ENCODE results near the gene PPP2R1A. TPM values are rescaled to one million over a fixed set of nuclear protein-coding genes. Genes with fewer than 3 reads are reported as not detected.

Gene PPP2R1A
- total RNA-seq (2014; rRNA removed; shearing (Covaris generic); ENCODE audit: low replicate concordance), result 236 and 278 TPM in 2 replicates

DNA sequence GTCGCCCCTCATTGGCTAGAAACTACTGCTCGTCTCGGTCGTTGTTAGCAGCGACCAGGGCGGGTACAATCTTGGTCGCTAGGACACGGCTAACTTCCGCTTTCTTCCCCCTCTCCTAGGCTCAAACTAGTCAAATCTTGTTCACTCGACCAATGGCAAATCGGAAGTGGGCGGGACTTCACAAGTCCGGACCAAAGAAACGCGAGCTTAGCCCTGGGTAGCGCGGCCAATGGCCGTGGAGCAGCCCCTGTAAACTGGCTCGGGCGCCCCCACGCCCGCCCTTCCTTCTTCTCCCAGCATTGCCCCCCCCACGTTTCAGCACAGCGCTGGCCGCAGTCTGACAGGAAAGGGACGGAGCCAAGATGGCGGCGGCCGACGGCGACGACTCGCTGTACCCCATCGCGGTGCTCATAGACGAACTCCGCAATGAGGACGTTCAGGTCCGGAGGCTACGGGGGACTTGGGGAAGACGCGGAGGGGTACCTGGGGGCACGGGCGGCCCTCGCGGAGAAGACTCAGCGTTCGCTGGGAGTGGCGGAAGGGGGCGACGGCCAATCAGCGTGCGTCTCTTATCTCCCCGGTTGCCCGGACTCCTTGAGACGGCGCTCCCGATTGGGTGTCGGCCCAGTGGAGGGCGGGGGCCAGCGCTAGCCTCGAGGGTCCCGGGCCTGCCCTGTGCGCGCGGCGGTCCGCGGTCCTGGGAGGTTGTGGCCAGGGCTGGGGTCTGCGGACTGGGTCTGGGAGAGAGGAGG lies at the start of gene PPP2R1A:
PPP2R1A (plus strand) TSS at position 318 of the 752 bp plus-strand sequence; CDS start at position 363, 45 bp downstream.
- in situ Hi-C loops (cut with HindIII; ENCODE audit: low pct_unique_long_range_greater_than_20kb, low sequenced_read_pairs), result no loop called here
- DNase-seq (ENCODE audit: low read depth), result peak; percentile 100

DNA sequence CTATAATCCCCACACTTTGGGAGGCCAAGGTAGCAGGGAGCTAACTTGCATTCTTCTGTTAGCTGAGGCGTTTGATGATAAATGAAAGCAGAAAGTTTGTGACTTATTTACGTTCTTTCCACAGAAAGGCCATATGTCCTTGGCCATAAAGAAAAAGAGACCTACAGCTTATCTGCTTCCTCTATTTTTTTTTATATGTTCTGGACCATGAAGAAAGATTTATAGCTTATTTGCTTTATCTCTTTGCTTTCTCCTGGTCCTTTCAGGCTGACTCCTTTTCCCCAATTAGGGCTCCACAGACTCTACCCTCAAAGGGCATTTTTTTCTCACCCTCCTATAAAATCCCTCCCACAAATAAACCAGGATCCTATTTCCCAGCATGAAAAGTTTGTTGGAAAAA lies 48.6 kb upstream of the PPP2R1A start:
- DNase-seq (ENCODE audit: low read depth), result no peak
- in situ Hi-C loops (cut with HindIII; ENCODE audit: low pct_unique_long_range_greater_than_20kb, low sequenced_read_pairs), result no loop called here

DNA sequence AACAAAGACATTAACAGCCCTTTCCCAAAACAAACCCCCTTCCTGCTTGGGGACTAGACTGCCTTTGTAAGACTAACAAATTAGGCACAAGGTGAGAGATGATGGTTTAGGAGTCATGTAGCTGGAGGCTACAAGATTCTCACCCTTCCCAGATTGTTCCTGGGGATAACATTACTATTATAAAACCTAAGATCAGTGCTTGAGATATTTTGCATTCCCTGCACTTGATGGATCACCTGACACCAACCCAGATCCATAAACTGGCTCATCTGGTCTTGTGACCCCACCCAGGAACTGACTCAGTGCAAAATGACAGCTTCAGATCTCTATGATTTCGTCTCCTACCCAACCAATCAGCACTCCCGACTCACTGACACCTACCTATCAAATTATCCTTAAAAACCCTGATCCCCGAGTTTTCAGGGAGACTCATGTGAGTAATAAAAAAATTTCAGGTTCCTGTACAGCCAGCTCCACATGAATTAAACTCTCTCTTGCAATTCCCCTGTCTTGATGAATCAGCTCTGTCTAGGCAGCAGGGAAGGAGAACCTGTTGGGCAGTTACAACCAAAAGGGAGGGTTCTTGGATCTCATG lies 47.8 kb upstream of the PPP2R1A start:
- in situ Hi-C loops (cut with HindIII; ENCODE audit: low pct_unique_long_range_greater_than_20kb, low sequenced_read_pairs), result no loop called here
- DNase-seq (ENCODE audit: low read depth), result no peak

- in situ Hi-C loops (cut with HindIII; ENCODE audit: low pct_unique_long_range_greater_than_20kb, low sequenced_read_pairs), result no loop called here
- no peak for DNase-seq (ENCODE audit: low read depth)
Measured at GRCh38 chr19:52148256-52148655, 41.6 kb upstream of the PPP2R1A start.

DNA sequence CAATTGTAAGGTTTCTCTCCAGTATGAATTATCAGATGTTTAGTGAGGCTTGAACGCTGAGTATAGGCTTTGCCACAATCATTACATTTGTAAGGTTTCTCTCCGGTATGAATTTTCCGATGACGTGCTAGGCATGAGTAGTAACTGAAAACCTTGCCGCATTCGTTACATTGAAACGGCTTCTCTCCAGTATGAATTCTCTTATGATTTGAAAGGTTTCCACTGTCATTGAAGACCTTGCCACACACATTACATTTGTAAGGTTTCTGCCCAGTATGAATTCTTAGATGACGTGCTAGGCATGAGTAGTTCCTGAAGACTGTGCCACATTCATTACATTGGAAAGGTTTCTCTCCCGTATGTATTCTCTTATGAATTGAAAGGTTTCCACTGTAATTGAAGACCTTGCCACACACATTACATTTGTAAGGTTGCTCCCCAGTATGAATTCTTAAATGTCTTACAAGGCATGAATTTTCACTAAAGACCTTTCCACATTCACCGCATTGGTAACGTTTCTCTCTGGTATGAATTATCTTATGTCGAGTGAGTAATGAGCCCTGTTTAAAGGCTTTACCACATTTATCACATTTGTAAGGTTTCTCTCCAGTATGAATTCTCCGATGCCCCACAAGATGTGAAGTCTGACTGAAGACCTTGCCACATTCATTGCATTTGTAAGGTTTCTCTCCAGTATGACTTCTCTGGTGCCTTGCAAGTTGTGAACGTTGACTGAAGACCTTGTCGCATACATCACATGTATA lies 34.1 kb upstream of the PPP2R1A start:
- in situ Hi-C loops (cut with HindIII; ENCODE audit: low pct_unique_long_range_greater_than_20kb, low sequenced_read_pairs), result no loop called here
- DNase-seq (ENCODE audit: low read depth), result no peak

GRCh38 chr19:52170304-52170703 lies 19.5 kb upstream of the PPP2R1A start:
- in situ Hi-C loops (cut with HindIII; ENCODE audit: low pct_unique_long_range_greater_than_20kb, low sequenced_read_pairs), result no loop called here
- DNase-seq (ENCODE audit: low read depth), result no peak

DNA sequence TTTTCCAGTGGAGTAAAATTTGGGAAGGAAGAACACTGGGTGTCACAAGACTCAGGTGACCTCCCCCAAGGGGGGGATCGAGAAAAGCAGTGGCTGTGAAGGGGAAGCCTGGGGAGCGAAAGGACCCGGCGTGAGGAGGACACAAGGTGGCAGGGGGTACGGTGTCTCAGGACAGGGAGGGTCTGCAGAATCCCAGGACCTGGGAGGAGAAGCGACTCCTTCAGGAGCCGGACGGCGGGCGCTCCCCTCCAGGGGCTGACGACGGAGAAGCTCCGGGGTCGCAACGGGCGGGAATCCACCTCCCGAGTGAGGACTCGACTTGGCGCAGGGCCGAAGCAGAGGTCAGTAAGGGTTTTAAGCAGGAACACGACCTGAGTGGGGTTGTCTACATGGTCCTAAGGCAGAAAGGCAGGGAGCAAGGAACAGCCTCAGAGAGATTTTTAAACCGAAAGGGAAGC lies 19.0 kb upstream of the PPP2R1A start:
- no peak for DNase-seq (ENCODE audit: low read depth)
- in situ Hi-C loops (cut with HindIII; ENCODE audit: low pct_unique_long_range_greater_than_20kb, low sequenced_read_pairs), result no loop called here

DNA sequence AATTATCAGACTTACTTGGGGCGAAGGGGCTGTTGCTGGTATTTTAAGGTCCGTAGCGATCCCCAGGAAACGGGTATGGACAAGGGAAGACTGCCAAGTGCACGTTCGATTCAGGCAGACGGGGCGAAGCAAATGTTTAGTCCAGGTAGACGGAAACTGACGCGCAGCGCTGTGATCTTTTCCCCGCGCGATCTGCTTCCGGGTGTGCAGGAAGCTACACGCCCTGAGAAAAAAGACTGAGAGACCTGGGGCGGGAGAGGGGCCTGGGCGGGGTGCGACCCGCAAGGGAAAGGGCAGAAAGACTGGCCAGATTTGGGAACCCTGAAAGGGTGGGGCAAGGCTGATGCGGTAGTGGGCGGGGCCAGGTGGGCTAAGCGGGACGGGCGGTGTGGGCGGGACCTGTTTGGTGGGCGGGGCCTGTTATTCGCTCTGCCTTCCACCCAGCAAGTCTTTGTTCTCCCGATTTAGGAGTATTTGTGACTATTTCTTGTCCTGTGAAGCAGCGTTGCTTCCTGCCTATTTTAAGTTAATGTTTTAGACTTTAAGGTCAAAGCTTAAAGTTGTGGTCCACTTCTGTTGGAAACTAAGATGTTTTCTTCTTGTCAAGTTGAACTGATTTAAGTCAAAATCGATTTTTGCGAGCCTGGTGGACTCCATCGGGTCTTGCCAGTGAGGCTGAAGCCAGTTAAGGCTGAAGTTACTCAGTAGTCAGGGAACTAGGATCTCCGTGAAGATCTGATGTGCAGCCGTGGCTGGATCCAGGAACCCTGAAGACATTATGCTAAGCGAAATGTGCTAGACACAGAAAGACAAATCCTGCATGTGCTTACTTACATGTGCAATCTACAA lies 18.3 kb upstream of the PPP2R1A start, which contains the start of gene ZNF836:
ZNF836 (minus strand) TSS at position 301 of the 849 bp plus-strand sequence. CDS start 3,549 bp downstream, outside the sequence.
- peak; percentile 64 for DNase-seq (ENCODE audit: low read depth)
- in situ Hi-C loops (cut with HindIII; ENCODE audit: low pct_unique_long_range_greater_than_20kb, low sequenced_read_pairs), result no loop called here

DNA sequence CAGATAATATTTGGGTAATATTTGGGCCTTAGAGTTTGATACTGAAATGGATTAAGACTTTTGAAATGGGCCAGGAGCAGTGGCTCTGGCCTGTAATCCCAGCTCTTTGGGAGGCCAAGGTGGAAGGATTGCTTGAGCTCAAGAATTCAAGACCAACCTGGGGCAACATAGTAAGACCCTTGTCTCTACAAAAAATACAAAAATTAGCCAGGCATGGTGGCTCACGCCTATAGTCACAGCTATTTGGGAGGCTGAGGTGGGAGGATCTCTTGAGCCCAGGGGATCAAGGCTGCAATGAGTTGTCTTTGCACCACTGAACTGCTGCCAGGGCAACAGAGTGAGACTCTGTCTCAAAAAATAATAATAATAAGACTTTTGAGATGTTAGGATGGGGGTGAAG lies 17.5 kb upstream of the PPP2R1A start:
- DNase-seq (ENCODE audit: low read depth), result no peak
- in situ Hi-C loops (cut with HindIII; ENCODE audit: low pct_unique_long_range_greater_than_20kb, low sequenced_read_pairs), result no loop called here

GRCh38 chr19:52176574-52176973 lies 13.3 kb upstream of the PPP2R1A start:
- in situ Hi-C loops (cut with HindIII; ENCODE audit: low pct_unique_long_range_greater_than_20kb, low sequenced_read_pairs), result no loop called here

DNA sequence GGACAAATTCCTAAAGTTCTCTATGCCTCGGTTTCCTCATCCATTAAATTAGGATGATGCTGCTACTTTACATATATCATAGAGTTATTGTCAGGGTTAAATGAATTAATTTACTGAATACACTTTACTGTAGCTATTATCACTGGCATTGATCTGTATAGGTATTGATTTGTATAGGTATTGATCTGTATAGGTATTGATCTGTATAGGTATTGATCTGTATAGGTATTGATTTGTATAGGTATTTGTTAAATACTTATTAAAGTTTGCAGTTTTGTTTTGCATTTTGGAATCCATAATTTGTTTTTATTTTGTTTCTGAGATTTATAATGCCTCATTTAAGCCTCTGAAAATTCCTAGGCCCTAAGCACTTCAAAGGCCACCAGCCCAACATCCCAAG lies 2.4 kb upstream of the PPP2R1A start:
- in situ Hi-C loops (cut with HindIII; ENCODE audit: low pct_unique_long_range_greater_than_20kb, low sequenced_read_pairs), result no loop called here
- DNase-seq (ENCODE audit: low read depth), result no peak

More at GRCh38 chr19:52176574-52176973, 13.3 kb upstream of the PPP2R1A start:
- no peak for DNase-seq (ENCODE audit: low read depth)

DNA sequence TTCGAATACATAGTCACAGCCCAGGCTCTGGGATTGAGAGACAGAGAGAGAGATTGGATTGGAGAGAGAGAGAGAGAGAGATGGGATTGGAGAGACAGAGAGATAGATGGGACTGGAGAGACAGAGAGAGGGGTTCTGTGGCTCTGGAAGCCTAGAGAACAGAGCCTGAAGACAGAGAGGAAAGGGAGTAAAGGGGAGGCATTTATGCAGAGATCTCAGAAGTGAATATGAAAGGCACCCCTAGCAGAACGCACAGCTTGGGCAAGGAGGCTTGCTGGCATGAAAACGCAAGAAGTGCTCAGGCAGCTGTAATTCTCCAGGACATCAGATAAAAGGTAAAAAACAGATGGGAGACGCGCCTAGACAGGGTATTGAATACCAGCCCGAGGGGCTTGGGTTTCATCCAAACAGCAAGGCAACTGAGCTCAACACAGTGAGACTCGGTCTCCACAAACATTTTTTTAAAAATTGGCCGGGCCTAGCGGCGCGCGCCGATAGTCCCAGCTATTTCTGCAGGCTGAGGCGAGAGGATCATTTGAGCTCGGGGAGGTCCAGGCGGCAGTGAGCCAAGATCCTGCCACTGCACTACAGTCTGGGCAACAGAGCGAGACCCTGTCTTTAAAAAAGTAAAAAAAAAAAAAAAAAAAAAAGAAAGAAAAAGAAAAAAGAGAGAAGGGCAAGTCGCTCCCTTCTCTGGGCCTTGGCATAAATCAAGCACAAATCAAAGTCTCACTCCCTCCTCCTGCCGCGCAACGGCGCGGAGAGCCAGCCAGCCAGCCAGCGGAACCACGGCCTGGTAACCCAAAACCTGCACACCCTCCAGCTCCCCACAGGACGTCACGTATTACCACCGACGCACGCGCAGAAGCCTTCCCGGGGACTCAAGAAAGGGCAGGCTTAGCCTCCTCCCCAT lies 774 bp upstream of the PPP2R1A start:
- in situ Hi-C loops (cut with HindIII; ENCODE audit: low pct_unique_long_range_greater_than_20kb, low sequenced_read_pairs), result no loop called here
- DNase-seq (ENCODE audit: low read depth), result no peak

GRCh38 chr19:52190487-52191293 lies 838 bp downstream of the PPP2R1A start:
- in situ Hi-C loops (cut with HindIII; ENCODE audit: low pct_unique_long_range_greater_than_20kb, low sequenced_read_pairs), result no loop called here

DNA sequence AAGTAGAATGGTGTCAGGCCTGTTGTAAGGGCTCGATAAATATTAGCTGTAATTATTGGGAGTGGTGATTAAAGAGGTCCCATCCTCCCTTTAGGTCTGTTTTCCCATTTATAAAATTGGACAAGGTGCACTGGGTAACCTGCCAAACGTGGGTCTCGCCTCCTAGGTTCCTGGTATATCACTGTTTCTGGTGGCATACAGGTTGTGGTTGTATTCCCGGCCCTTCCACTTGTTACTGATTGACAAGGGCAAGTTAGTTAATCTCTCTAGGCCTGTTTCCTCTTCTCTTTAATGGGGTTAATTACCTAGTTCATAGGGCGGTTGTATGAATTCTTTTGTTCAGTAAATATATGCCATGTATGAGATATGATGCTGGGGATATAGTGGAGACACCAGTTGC lies 1.5 kb downstream of the PPP2R1A start:
- DNase-seq (ENCODE audit: low read depth), result no peak
- in situ Hi-C loops (cut with HindIII; ENCODE audit: low pct_unique_long_range_greater_than_20kb, low sequenced_read_pairs), result no loop called here

More at GRCh38 chr19:52190487-52191293, 838 bp downstream of the PPP2R1A start:
- peak; percentile 8 for DNase-seq (ENCODE audit: low read depth)

DNA sequence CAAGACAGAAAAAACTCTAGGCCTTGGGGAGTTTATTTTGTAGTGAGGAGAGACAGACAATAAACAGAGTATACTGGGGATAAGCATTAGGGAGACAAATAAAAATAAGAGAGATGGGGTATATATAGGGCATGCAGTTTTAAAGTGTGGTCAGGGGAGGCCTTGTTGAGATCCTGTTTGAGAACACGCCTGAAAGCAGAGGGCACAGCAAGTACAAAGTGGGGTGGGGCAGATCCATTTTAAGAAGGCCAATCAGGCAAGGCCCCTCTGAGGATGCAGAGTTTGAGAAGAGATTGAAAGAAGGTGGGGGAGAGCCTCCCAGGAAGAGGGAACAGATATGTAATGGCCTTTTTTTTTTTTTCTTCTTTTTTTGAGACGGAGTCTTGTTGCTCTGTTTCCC lies 2.1 kb downstream of the PPP2R1A start:
- DNase-seq (ENCODE audit: low read depth), result no peak
- in situ Hi-C loops (cut with HindIII; ENCODE audit: low pct_unique_long_range_greater_than_20kb, low sequenced_read_pairs), result no loop called here

DNA sequence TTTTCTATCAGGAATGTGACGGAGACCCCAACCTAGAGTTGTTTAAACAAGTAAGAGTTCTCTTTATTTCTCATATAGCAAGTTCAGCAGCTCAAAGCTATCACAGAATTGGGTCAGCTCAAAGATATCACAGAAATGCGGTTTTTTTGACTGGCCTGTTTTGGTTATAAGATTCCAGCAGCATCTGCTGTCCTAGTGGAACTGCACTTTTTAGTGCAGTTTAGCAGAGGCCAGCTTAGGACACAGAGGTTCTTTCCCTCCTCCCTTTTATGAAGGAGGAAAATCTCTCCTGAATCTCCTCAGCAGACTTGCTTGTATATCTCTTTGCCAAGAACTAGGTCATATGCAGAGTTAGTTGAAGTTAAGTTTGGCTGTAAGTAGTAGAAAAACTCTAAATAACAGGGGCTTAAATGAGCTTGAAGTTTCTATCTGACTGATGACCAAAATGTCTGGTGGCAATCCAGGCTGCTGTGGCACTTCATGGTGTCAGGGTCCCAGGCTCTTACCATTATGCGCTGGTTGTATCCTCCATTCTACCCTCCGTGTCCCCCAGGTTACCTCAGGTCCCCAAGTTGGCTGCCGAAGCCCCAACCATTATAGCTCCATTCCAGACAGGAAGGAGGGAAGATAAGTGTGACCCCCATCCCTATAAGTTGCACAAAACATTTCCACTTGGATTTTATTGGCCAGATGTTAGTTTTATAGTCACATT lies 6.6 kb downstream of the PPP2R1A start:
- in situ Hi-C loops (cut with HindIII; ENCODE audit: low pct_unique_long_range_greater_than_20kb, low sequenced_read_pairs), result no loop called here
- DNase-seq (ENCODE audit: low read depth), result no peak

Data from Caki2 (cell line).